Mesothelial cell of epicardium (in vitro differentiated cells): ENCODE measurements around the gene TNPO3. TPM values are rescaled to one million over a fixed set of nuclear protein-coding genes. Genes with fewer than 3 reads are reported as not detected.
A peak's percentile ranks its signal among the peaks of the same experiment; 100 is the strongest.

Experiments
- DNase-seq, 2 experiments: peaks; one replicate each; pipeline ENCODE4 v3.0.0; 2021; ENCODE audit warnings: low spot score in 2 of 2; ENCODE audit not compliant: unreplicated experiment in 2 of 2
- H3K27ac Mint-ChIP-seq: 2 replicates; pipeline ENCODE4 v1.8.0; 2021; ENCODE audit warnings: mixed read lengths
- H3K27me3 Mint-ChIP-seq: 2 replicates; pipeline ENCODE4 v1.8.0; 2021; ENCODE audit warnings: low read depth, mixed read lengths
- H3K36me3 Mint-ChIP-seq: 2 replicates; pipeline ENCODE4 v1.8.0; 2021; ENCODE audit warnings: mixed read lengths
- H3K4me1 Mint-ChIP-seq: 2 replicates; pipeline ENCODE4 v1.8.0; 2021; ENCODE audit warnings: mixed read lengths
- H3K4me3 Mint-ChIP-seq: 2 replicates; pipeline ENCODE4 v1.8.0; 2021; ENCODE audit warnings: mild to moderate bottlenecking, moderate library complexity, mixed read lengths
- H3K9me3 Mint-ChIP-seq: 2 replicates; pipeline ENCODE4 v1.8.0; 2021; ENCODE audit warnings: mixed read lengths
- CTCF ChIP-seq: fragments of 200-600 bp; sonication (generic); IDR thresholded peaks from one replicate; pipeline ENCODE4 v1.5.0; 2021; ENCODE audit warnings: antibody characterized with exemption; ENCODE audit not compliant: unreplicated experiment
- total RNA-seq: library from RNA; stranded (reverse); gene quantifications from 3 replicates; pipeline ENCODE4 v1.2.1, GENCODE V29; 2021

Gene TNPO3
- total RNA-seq, 1 donor from 2014 or later = 40.2 TPM

DNA sequence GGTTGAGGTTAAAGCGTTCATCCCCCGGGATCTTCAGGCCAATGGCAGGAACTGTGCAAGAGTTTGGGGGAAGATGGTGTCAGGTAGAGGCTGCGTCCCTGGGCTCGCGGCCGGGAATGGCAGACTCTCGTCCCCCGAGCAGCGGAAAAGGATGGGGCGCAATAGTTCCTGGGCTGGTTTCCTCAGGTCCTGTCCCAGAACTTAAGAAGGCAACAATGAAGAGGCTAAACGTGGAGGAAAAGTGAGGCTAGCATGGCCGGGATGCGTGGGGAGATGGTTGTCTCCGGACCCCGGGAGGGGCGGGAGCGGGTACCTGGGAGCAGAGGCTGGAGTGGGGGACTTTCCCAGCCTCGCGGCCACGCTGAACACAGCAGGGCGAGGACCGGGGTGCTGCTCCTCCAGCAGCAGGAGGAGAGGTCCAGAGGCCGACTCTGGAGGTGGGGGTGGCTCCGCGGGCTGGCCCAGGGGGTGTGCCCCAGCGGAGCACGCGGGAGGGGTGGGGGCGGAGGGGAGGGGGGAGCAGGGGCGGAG lies 116.3 kb downstream of the TNPO3 start:
- Mint-ChIP-seq H3K9me3 (no peaks in the 10 kb centered on the region), H3K4me1 (peaks cover 8% of the 10 kb centered on the region), H3K4me3 (peak overlapping the region; percentile 62), H3K27ac (no peak overlapping the region), H3K27me3 (peaks cover 71% of the 10 kb centered on the region), H3K36me3 (no peaks in the 10 kb centered on the region)
- DNase-seq = peak in 1 of 2 experiments; percentile 39
- TF ChIP-seq CTCF = no peak

DNA sequence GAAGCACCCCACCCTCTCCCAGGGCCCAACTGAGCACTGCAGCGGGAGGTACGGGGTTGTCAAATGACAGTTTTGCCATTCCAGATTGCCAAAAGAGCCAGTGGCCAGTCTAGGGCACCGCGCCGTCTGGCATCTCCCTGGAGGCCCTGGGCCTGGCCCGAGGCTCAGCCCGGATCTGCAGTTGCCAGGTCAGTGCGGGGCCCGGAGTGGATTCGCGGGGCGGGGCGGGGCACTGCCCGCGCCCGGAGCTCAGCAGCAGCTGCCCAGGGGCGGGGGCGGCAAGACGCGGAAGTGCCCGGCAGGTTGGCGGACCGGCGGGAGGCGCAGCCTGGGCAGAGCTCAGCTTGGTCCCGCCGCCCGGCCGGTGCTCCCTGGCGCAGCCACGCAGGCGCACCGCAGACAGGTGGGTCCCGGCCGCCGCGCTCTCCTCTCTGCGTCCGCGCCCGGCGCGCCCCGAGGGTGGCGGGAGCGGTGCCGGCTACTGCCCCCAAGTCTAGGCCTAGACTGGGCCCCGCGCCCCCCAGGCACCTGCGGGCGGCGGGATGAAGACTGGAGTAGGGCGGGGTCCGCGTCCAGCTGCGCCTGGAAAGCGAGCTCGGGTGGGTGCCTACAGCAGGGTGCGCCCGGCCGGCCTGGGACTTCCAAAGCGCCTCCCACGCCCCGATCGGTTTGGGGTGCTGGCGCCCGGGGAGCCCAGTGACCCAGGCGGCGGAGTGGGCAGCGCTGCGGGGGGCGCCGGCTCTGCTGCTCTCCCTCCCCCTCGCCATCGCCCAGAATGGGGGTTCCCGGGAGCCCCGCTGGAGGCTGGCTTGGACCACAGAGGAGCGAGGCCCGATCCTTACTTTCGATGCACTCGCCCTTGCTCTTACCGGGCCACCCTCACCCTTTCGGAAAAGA lies 117.0 kb downstream of the TNPO3 start, which contains the start of gene IRF5:
IRF5 (plus strand) TSS at position 281 of the 897 bp plus-strand sequence. CDS start 4,155 bp downstream, outside the sequence.
- H3K27ac Mint-ChIP-seq = no peak within 1 kb of the TSS
- H3K36me3 Mint-ChIP-seq = no peaks in the 10 kb centered on the region
- H3K4me3 Mint-ChIP-seq = peak within 1 kb of the TSS; percentile 63
- no peak for TF ChIP-seq CTCF
- peaks cover 76% of the 10 kb centered on the region for H3K27me3 Mint-ChIP-seq
- H3K4me1 Mint-ChIP-seq = peaks cover 11% of the 10 kb centered on the region
- DNase-seq = peak in 1 of 2 experiments; percentile 39
- H3K9me3 Mint-ChIP-seq = no peaks in the 10 kb centered on the region

- Mint-ChIP-seq H3K4me1 (peaks cover 11% of the 10 kb centered on the region), H3K36me3 (no peaks in the 10 kb centered on the region), H3K27ac (no peak overlapping the region), H3K27me3 (peaks cover 76% of the 10 kb centered on the region), H3K9me3 (no peaks in the 10 kb centered on the region), H3K4me3 (peak overlapping the region; percentile 63)
- no peak for DNase-seq
- no peak for TF ChIP-seq CTCF
These were observed 117.7 kb downstream of the TNPO3 start for GRCh38 chr7:128937271-128937646.

- Mint-ChIP-seq H3K4me1 (peaks cover 11% of the 10 kb centered on the region), H3K27me3 (peaks cover 76% of the 10 kb centered on the region), H3K4me3 (peak overlapping the region; percentile 63), H3K36me3 (no peaks in the 10 kb centered on the region), H3K27ac (no peak overlapping the region), H3K9me3 (no peaks in the 10 kb centered on the region)
- no peak for DNase-seq
- no peak for TF ChIP-seq CTCF
These were observed 118.1 kb downstream of the TNPO3 start for GRCh38 chr7:128936798-128937197.

DNA sequence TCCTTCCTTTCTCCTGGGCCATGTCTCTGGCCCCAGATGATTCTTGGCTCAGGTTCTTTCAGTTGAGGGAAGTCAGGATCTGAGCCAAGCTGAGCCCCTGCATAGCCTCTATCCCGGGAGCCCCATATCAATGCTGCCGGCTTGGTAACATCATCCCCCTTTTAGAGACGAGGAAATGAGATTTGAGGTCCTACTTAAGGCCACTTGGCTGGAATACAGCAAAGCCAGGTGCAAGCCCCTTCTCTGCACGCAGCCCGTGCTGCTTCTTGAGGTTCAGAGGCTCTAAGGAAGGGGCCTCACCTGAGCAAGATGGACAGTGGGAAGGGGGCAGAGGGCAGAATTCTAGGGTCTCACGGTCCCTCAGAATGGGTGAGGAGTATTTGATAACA lies 119.6 kb downstream of the TNPO3 start:
- TF ChIP-seq CTCF = no peak
- no peak overlapping the region for H3K27ac Mint-ChIP-seq

More for the DNA sequence above, 119.6 kb downstream of the TNPO3 start:
- Mint-ChIP-seq H3K36me3 (no peaks in the 10 kb centered on the region), H3K4me1 (peaks cover 11% of the 10 kb centered on the region), H3K27me3 (peaks cover 63% of the 10 kb centered on the region), H3K9me3 (no peaks in the 10 kb centered on the region), H3K4me3 (no peak overlapping the region)
- no peak for DNase-seq
